Central memory CD4-positive, alpha-beta T cell (primary cell): ENCODE measurements around the gene IL20.
"Not testable (repeated sequence)": the region's sequence is repeated elsewhere in the genome, so short reads cannot be mapped to it uniquely, and the experiment has no call there.

Experiments
- DNase-seq: peaks from one replicate; pipeline ENCODE4 v3.0.0; 2022

IL20 gene

DNA sequence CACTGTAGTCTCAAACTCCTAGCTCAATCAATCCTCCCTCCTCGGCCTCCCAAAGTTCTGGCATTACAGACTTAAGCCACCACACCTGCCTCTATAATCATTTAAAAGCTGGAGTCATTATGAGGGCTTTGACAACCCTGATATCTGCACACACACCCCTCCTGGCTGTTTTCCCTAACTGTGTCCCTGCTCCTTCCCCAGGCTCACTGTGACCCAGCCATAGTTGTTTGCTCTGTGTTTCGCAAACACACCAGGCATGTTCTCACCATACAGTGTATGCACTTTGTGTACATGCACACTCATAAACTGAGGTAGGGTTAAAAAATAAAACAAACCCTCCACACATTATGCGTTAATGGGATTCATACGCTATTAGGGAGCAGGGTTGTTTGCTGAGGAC is 21.8 kb upstream of the IL20 start:
- no peak for DNase-seq

DNA sequence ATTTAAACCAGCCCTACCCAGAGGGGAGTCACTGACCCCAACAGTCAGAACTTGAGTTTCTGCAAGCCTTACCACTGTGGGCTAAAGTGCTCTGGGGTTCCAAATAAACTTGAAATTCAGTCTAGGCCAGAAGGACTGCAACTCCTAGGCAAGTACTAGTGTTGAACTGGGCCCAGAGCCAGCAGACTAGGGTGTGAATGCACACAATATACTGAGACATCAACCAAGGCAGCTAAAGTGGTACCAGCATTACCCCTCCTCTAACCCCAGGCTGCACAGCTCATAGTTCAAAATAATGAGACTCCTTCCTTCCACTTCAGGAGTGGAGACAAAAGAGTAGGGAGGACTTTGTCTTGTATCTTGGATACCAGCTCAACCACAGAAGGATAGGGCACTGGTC is 18.9 kb upstream of the IL20 start:
- DNase-seq = no peak

DNA sequence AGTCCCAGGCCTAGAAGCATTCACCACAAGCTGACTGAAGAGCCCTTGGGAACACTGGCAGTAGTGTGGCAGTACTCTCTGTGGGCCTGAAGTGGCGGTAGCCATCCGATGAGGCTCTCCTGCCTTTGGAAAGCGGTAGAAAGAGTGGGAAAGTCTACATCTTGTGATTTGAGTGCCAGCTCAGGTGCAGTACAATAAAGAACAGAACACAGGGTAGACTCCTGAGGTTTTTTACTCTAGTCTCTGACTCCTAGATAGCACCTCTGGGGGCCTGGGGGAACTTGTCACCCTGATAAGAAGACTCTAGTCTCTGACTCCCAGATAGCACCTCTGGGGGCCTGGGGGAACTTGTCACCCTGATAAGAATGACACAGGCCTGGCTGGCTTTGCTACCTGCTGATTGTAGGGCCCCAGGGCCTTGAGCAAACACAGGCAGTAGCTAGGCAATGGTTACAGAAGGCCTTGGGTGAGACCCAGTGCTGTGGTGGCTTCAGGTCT is 18.0 kb upstream of the IL20 start:
- no peak for DNase-seq

DNA sequence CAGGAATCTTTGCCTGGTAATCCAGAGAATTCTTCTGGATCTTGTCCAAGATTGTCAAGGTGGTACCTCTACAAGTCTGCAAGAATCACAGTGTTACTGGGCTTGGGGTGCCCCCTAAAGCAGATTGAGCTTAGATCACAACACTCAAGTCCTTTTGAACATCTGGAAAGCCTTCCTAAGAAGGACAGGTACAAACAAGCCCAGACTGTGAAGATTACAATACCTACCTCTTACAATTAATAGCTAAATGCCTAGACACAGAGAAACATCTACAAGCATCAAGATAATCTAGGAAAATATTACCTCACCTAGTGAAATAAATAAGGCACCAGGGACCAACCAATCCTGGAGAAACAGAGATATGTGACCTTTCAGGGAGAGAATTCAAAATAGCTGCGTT is 17.5 kb upstream of the IL20 start:
- DNase-seq = no peak

DNA sequence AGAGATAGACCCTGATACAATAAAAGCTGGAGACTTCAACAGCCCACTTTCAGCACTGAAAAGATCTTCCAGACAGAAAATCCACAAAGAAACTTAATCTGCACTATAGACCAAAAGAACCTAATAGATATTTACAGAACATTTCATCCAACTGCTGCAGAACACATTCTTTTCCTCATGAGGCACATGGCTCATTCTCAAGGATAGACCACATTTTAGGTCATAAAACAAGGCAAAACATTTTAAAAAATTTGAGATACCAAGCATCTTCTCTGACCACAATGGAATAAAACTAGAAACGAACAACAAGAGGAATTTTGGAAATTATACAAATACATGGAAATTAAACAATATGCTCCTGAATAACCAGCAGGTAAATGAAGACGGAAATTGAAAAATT is 15.0 kb upstream of the IL20 start:
- no peak for DNase-seq

DNA sequence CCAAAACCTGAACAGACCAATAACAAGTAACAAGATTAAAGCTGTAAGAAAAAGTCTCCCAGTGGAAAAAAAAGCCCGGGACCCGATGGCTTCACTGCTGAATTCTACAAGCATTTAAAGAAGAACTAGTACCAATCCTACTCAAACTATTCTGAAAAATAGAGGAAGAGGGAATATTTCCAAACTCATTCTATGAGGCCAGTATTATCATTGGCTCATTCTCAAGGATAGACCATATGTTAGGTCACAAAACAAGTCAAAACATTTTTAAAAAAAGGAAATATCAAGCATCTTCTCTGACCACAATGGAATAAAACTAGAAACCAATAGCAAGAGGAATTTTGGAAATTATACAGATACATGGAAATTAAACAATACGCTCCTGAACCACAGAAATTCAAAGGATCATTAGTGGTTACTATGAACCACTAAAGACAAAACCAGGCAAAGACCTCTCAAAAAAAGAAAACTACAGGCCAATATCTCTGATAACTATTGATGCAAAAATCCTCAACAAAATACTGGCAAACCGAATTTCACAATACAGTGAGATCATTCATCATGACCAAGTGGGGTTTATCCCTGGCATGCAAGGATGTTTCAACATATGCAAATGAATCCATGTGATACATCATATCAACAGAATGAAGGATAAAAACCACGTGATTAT is 13.9 kb upstream of the IL20 start:
- DNase-seq = no peak

DNA sequence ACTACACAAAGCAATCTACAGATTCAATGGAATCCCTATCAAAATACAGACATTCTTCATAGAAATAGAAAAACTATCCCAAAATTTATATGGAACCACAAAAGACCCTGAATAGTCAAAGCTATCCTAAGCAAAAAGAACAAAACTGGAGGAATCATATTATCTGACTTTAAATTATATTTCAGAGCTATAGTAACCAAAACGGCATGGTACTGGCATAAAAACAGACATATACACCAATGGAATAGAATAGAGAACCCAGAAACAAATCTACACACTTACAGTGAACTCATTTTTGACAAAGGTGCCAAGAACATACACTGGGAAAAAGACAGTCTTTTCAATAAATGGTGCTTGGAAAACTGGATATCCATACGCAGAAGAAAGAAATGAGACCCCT is 12.8 kb upstream of the IL20 start:
- DNase-seq = not testable (repeated sequence)

DNA sequence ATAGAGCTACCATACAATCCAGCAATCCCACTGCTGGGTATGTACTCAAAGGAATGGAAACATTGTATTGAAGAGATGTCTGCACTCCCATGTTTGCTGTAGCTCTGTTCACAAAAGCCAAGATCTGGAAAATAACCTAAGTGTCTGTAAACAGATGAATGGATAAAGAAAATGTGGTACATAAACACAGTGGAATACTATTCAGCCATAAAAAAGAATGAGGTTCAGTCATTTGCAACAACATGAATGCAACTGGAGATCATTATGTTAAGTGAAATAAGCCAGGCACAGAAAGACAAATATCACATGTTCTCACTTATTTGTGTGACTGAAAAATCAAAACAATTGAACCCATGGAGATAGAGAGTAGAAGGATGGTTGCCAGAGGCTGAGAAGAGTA is 11.7 kb upstream of the IL20 start:
- DNase-seq = not testable (repeated sequence)

DNA sequence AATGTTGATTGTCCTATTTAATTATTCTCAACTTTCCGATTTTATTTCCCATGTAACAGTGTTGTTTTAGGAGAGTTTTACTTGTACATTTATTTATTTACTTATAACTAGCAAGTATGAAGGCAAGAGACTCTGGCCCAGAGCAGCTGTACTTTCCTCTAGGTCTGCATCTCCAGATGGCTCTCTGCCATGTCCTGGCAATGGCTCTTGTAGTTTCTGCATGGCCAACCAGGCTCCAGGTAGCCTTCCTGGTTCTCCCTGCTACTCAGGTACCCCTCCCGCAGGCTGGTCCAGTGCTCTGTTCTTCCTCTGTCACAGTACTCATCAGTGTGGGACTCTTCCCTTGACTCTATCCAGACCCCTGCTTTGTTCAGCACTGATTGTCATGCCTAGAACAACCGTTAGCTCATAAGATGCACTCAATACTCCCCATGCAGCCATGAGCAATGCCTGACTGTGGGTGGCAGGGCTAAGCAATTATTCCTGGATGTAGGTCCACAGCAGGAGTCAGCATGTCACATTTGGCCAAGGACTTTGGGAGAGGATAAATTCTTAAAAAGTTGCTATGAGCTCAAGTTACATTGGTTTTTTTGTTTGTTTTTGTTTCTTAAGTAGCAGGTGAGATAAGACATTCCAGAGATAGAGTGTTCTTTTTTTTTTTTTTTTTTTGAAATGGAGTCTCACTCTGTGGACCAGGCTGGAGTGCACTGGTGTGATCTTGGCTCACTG is 10.9 kb upstream of the IL20 start:
- no peak for DNase-seq

DNA sequence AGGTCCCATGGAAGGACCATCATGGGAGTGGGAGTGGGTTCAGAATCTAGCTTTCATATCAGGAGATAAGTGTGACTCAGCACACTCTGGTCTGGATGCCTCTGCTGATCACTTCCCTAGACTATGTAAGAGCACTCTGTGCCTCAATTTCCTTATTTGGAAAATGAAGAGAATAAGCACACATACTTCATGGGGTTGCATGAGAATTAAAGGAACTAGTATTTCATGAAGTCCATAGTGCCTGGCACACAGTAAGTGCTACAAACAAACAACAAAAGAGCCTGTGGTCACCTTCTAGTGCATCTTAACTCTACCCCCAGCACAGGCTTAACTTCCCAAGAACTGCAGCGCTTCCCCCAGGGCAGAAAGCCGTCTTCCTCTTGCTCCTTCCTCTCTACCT is 9.6 kb upstream of the IL20 start:
- DNase-seq = no peak

DNA sequence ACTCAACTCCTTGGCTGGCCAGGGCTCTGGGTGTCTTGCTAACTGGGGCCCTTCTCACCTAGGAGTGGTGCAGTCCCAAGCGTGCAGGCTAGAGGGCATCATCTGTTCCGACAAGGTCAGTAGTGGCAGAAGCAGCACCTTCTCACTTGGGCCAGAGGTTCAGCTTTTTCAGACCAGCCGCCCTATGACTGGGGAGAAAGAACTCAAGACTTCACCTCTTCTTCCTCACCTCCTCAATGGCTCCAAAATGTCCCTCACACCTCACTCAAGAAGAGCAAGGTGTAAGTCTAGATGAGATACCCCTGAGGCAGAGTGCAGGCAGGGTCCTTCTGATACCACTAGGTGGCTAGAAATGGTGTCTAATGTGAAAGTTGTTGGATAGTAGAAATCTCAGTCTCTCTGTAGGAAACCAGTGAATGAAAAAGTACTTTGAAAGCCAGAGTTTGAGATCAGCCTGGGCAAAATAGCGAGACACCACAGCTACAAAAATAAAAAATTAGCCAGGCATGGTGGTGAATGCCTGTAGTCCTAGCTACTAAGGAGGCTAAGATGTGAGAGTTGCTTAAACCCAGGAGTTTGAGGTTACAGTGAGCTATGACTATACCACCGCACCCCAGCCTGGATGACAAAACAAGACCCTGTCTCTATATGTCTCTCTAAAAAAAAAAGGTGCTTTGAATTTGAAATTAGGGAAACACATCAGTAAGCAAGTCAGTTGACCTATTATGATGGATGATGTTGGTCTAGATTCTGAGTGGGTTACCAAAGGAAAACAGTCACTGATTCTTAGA is 8.6 kb upstream of the IL20 start:
- no peak for DNase-seq

DNA sequence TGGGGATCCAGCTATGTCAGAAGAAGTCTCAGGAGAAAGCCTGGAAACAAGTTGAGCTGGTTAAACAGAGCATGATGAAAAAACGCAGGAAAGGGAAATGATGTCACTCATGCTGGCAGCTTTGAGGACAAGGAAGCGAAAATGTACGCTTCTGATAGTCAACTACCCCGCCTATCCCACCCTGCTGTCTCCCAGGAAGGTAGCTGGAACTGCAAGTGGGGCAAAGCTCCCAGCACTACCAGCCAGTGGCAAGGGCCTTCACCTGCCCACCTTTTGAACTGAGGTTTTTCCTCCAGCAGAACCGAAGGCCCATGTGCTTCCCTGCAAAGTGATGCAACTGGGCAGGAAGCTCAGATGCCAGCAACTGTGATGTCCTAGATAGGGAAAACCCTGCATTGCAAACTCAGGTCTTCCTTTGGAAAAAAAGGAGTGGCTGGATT is 6.3 kb upstream of the IL20 start:
- peak; percentile 17 for DNase-seq

DNA sequence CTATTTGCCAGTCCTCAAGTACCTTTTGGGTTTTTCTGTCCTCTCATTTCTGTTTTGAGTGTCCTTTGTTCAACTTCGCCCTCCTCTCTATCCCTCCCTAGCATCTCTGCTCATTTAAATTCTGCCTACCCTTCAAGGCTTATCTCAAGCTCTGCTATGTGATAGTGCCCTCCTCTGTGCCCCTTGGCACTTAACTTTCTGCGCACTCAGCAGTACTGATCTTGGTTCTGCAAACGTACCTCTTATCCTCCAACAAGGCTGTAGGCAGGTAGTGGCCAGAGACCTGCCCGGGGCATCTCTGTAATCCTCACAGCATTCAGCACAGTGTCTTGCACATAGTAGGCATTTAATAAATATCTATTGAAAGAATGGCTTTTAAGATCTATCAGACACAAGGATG is 5.3 kb upstream of the IL20 start:
- DNase-seq = no peak

DNA sequence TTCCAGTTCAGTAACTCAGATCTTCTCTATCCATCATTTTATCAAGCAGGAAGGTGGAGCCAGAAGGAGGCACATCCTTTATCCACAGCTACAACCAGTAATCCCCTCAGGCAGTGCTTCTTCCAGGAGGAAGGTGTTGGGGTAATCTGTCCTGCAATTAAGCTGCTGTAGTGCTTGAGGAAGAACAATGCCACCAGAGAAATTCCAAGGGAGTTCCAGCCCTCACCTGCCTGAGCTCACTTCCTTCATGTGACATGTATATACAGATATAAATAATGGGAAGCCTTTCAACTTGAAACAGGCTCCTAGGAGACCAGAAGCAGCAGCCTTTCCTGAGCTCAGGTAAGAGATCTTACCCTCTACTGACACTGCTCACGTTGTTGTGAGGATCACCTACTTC is 2.2 kb upstream of the IL20 start:
- DNase-seq = no peak

DNA sequence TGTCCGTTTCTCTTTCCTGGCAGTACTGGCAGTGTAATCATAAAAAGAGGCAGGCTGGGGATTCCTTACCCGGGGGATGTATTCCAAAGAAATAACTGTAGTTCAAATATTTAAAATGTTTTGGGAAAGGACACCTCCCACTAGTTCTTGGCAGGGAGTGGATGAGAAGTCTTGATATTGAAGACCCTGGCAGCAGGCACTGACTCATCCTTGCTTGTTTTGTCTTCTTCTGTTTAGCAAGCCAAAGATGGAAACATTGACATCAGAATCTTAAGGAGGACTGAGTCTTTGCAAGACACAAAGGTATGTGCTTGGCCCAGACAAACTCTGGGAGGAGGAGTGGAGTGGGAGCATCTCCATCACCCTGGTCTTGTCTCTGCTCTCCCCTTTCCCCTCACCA is 639 bp downstream of the IL20 start:
- DNase-seq = no peak

DNA sequence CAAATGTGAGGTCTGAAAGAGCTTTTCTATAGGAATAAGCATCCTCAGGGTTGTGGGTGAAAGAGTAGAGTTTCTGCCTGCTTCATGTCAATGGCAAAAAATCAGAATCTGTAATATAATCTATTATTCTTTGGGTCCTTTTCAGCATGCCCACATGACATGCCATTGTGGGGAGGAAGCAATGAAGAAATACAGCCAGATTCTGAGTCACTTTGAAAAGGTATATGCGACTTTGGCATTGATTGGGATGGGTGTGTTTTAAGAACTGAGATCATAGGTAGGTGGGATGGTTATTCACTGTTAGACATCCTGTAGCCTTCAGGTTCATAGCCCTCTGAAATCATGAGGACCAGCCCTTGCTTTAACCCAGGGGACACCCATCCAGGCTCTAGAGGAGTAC is 1.8 kb downstream of the IL20 start:
- DNase-seq = no peak

DNA sequence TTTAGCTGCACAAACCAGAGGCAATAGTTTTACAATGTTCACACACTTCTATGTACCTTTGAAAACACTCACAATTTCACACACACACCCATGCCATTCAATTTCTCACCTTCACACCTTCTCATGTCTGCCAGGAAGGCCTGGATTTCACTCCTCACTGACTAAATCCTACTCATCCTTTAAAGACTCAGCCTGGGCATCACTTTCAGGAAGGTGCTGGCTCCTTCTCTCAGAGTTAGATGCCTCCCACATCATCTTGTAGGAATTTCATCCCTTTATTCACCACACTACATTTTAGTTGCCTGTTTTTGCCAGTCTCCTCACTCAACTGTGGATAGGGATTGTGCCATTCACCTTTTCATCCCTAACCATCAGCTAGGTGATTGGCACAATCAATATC is 2.3 kb downstream of the IL20 start:
- DNase-seq = no peak

DNA sequence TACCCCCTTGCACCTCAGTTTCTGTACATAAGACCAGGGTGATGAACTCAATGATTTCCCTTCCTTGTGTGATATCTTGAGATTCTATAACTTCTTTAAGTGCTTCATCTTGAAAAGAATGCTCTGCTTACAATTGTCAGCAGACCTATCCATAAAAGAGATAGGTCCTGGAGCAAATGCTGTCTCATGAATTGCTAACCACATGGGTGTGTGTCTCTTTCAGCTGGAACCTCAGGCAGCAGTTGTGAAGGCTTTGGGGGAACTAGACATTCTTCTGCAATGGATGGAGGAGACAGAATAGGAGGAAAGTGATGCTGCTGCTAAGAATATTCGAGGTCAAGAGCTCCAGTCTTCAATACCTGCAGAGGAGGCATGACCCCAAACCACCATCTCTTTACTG is 2.8 kb downstream of the IL20 start:
- DNase-seq = no peak

DNA sequence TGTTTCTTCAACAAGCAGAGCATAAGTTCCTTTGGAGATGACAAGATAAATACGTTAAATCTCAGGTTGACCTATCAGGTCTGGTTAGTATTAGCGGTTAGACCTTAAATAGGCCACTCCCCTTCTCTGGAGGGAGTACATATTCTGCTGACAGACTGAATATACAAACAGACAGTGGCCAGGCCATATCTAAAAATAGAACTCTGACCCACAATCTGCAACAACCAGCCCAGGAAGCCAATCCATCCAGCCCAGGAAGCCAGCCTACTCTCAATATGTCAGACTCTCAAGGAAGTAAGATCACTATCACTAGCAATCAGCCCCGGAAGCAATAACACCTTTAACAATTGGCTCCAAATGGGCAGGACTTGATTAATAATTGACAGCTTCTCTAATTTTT is 6.7 kb downstream of the IL20 start:
- no peak for DNase-seq

DNA sequence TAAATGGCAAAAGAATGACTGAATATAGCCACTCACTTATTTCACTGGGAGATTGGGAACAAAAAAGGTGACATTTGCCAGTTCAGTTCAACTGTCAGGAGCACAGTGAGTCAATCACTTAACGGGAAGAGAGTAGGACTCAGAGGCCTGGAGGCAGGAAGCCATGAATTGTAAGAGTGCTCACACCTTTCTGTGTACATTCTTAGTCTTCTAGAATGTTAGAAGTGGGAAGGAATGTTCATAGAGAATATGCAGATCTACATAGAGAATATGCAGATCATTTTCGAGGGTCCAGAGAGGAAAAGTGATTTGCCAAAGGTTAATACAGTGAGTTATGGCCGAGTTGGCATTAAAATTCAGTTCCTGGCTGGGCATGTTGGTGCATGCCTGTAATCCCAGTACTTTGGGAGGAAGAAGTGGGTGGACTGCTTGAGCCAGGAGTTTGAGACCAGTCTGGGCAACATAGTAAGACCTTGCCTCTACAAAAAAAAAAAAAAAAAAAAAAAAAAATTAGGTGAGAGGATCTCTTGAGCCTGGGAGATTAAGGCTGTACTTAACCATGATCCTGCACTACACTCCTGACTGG is 8.3 kb downstream of the IL20 start:
- no peak for DNase-seq

DNA sequence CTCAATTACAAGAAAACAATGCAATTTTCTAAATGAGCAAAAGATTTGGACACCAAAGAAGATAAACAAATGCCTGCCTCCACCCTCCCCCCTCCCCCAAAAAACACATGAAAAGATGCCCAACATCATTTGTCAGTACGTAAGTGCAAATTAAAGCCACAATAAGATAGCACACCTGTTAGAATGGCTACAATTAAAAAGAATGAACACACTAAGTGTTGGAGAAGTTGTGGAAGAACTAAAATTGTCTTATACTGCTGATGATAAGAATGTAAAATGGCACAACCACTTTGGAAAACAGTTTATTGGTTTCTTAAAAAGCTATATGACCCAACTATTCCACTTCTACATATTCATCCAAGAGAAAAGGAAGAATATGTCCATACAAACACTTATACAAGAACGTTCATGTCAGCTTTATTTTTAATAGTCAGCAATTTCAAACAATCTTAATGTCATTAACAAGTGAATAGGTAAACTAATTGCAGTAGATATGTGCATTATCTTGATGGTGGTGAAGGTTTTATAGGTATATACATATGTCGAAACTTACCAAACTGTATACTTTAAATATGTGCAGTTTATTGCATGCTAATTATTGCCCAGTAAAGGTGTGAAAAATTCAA is 10.4 kb downstream of the IL20 start:
- DNase-seq = no peak

DNA sequence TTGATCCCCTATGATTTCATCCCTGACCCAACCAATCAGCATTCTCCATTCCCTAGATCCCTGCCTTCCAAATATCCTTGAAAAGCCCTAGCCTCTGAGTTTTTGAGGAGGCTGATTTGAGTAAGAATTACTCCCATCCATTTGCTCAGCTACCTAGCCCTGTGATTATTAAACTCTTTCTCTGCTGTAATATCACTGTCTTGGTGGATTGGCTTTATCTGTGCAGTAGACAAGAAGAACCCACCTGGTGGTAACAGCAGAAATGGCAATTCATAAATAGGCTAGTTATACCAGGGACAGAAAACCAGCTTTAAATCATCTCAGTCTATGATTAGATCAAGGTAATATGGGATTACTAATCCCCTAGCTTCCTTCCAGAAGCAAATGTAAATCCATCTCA is 13.0 kb downstream of the IL20 start:
- DNase-seq = no peak

DNA sequence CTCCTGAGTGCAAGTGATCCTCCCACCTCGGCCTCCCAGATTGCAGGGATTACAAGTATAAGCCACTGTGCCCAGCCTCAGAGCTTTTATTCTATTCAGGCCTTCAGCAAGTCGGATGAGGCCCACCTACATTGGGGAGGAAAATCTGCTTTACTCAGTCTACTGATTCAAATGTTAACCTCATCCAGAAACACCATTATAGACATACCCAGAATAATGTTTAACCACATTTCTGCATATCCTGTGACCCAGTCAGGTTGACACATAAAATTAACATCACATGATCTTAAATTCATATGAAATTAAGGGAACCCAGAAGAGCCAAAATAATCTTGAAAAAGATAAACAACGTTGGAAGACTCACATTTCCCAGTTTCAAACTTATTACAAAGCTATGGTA is 14.9 kb downstream of the IL20 start:
- DNase-seq = no peak
